K562 (cell line): Measurements from ENCODE around the gene USP48. TPM values are rescaled to one million over a fixed set of nuclear protein-coding genes. Genes with fewer than 3 reads are reported as not detected.

ENCODE experiments used
- BRCA1 ChIP-seq, 2 experiments: fragments of 450-650 bp in 1 of 2; sonication (generic) in 1 of 2; formaldehyde crosslinking in 1 of 2; IDR thresholded peaks; 2 replicates each; pipeline versions ENCODE4 v1.5.0 to v1.6.1; 2017 to 2020; ENCODE audit warnings: mild to moderate bottlenecking in 1 of 2, missing genetic modification reagents in 1 of 2
- CBX5 ChIP-seq: IDR thresholded peaks from 2 replicates; pipeline ENCODE4 v1.6.1; 2014; ENCODE audit warnings: low read depth, borderline replicate concordance
- CEBPG ChIP-seq, 3 experiments: fragments of 200-800 bp in 1 of 3; sonication (Bioruptor generic) in 1 of 3; sonication (generic) in 1 of 3; formaldehyde crosslinking in 1 of 3; IDR thresholded peaks in 2 of 3; conservative IDR thresholded peaks in 1 of 3; 2 replicates each; pipeline versions ENCODE4 v1.6.1 to v1.8.0; 2016 to 2022; ENCODE audit warnings: missing compliant biosample characterization in 2 of 3, missing genetic modification characterization in 2 of 3, mild to moderate bottlenecking in 1 of 3, missing genetic modification reagents in 1 of 3
- DNMT1 ChIP-seq: fragments of 450-650 bp; IDR thresholded peaks from 2 replicates; pipeline ENCODE4 v1.6.1; 2016; ENCODE audit warnings: antibody characterized with exemption, mild to moderate bottlenecking
- FUS ChIP-seq: fragments of 200-400 bp; formaldehyde crosslinking; optimal IDR thresholded peaks from 2 replicates; pipeline ENCODE3; 2017; ENCODE audit warnings: low read depth, low read length
- IRF2 ChIP-seq: sonication (generic); formaldehyde crosslinking; IDR thresholded peaks from 2 replicates; pipeline ENCODE4 v1.8.1; 2022; ENCODE audit warnings: mild to moderate bottlenecking, missing genetic modification reagents
- JUNB ChIP-seq: fragments of 450-650 bp; formaldehyde crosslinking; conservative IDR thresholded peaks from 2 replicates; pipeline ENCODE4 v1.4.0; 2020; ENCODE audit warnings: mild to moderate bottlenecking
- KAT7 ChIP-seq: sonication (generic); formaldehyde crosslinking; IDR thresholded peaks from 2 replicates; pipeline ENCODE4 v1.8.0; 2022; ENCODE audit warnings: missing genetic modification reagents, mild to moderate bottlenecking, borderline replicate concordance
- MYBL2 ChIP-seq, 2 experiments: fragments of 450-650 bp in 1 of 2; sonication (generic) in 1 of 2; formaldehyde crosslinking in 1 of 2; IDR thresholded peaks; 2 replicates each; pipeline versions ENCODE4 v1.6.1 to v1.8.1; 2017 to 2022; ENCODE audit warnings: borderline replicate concordance in 1 of 2, inconsistent platforms in 1 of 2, low read depth in 1 of 2, mild to moderate bottlenecking in 1 of 2, missing genetic modification reagents in 1 of 2, moderate library complexity in 1 of 2
- NCOA4 ChIP-seq: fragments of 450-650 bp; IDR thresholded peaks from 2 replicates; pipeline ENCODE4 v1.6.1; 2018; ENCODE audit warnings: mild to moderate bottlenecking; ENCODE audit not compliant: partially characterized antibody
- NFIX ChIP-seq: fragments of 250-450 bp; sonication (Bioruptor Pico); IDR thresholded peaks from 2 replicates; pipeline ENCODE4 v1.4.0; 2020; ENCODE audit warnings: low read depth, mild to moderate bottlenecking, moderate library complexity
- NONO ChIP-seq, 2 experiments: fragments of 200-400 bp in 1 of 2; fragments of 450-650 bp in 1 of 2; formaldehyde crosslinking in 1 of 2; IDR thresholded peaks; 2 replicates each; pipeline ENCODE4 v1.6.1; 2017; ENCODE audit warnings: low read depth in 2 of 2, mild to moderate bottlenecking in 2 of 2, moderate library complexity in 2 of 2, low read length in 1 of 2
- PHB2 ChIP-seq: fragments of 450-650 bp; IDR thresholded peaks from 2 replicates; pipeline ENCODE4 v1.6.1; 2017; ENCODE audit warnings: low read depth
- PHF8 ChIP-seq: fragments of 200-600 bp; sonication (generic); IDR thresholded peaks from 2 replicates; pipeline ENCODE4 v1.6.1; 2012; ENCODE audit warnings: mixed run types, mild to moderate bottlenecking, inconsistent platforms, low read length, moderate library complexity, borderline replicate concordance
- RBFOX2 ChIP-seq: fragments of 200-400 bp; formaldehyde crosslinking; IDR thresholded peaks from 2 replicates; pipeline ENCODE4 v1.6.1; 2017; ENCODE audit warnings: low read depth, mild to moderate bottlenecking, low read length, moderate library complexity
- RBM22 ChIP-seq: fragments of 200-400 bp; formaldehyde crosslinking; IDR thresholded peaks from 2 replicates; pipeline ENCODE4 v1.6.1; 2018; ENCODE audit warnings: low read length, low read depth; ENCODE audit not compliant: poor library complexity, severe bottlenecking
- RCOR1 ChIP-seq, 2 experiments: IDR thresholded peaks; 2 replicates each; pipeline ENCODE4 v1.6.1; 2012; ENCODE audit warnings: low read depth in 2 of 2, low read length in 2 of 2, borderline replicate concordance in 1 of 2, improper control_type of control experiment in 1 of 2
- SMC3 ChIP-seq: conservative IDR thresholded peaks from 2 replicates; pipeline ENCODE4 v1.6.1; 2011; ENCODE audit warnings: low read depth, low read length, improper control_type of control experiment; ENCODE audit not compliant: insufficient read depth
- SPI1 ChIP-seq: IDR thresholded peaks from 2 replicates; pipeline ENCODE4 v1.6.1; 2011; ENCODE audit warnings: low read depth, low read length, control low read depth, borderline replicate concordance
- TBP ChIP-seq: optimal IDR thresholded peaks from 2 replicates; pipeline ENCODE3; 2011; ENCODE audit warnings: low read depth, low read length, improper control_type of control experiment
- TEAD1 ChIP-seq, 2 experiments: fragments of 450-650 bp in 1 of 2; sonication (generic) in 1 of 2; formaldehyde crosslinking; IDR thresholded peaks; 2 replicates each; pipeline versions ENCODE4 v1.4.0 to v1.8.0; 2020 to 2022; ENCODE audit warnings: mild to moderate bottlenecking in 2 of 2, missing genetic modification reagents in 1 of 2
- ZFP36 ChIP-seq: fragments of 150-350 bp; IDR thresholded peaks from 2 replicates; pipeline ENCODE4 v1.6.1; 2018; ENCODE audit warnings: low read length, low read depth; ENCODE audit not compliant: partially characterized antibody
- ZNF133 ChIP-seq: fragments of 250-450 bp; sonication (Bioruptor Pico); IDR thresholded peaks from 2 replicates; pipeline ENCODE4 v1.4.0; 2020; ENCODE audit warnings: mild to moderate bottlenecking
- ZNF140 ChIP-seq: fragments of 250-450 bp; sonication (Bioruptor Pico); IDR thresholded peaks from 2 replicates; pipeline ENCODE4 v1.8.0; 2021; ENCODE audit warnings: moderate library complexity, mild to moderate bottlenecking, inconsistent platforms
- ZNF778 ChIP-seq: fragments of 450-650 bp; formaldehyde crosslinking; IDR thresholded peaks from 2 replicates; pipeline ENCODE4 v1.4.0; 2020; ENCODE audit warnings: mild to moderate bottlenecking, moderate library complexity
- polyA plus RNA-seq, 8 experiments: library from polyadenylated mRNA; depleted of rRNA in 4 of 8; stranded (reverse) in 5 of 8; unstranded in 3 of 8; fragments of >200 nt; fragmentation: Nextera tagmentation in 2 of 8; fragmentation: Illumina TruSeq in 1 of 8; extraction: Ambion mirVana in 2 of 8; extraction: Trizol in 1 of 8; gene quantifications; 2 replicates each; pipeline versions ENCODE4 v1.2.1 to v1.2.3, GENCODE V29; 2011 to 2014; ENCODE audit warnings: inconsistent platforms in 1 of 8, missing spikeins in 1 of 8
- total RNA-seq, 7 experiments: library from RNA; depleted of rRNA in 6 of 7; stranded (reverse); fragments of >200 nt in 6 of 7; fragmentation: Illumina TruSeq in 2 of 7; extraction: Trizol in 2 of 7; gene quantifications; 2 replicates each; pipeline versions ENCODE4 v1.2.1 to v1.2.3, GENCODE V29; 2011 to 2021; ENCODE audit warnings: low replicate concordance in 1 of 7
- TF ChIP-seq, protein P1 (sequence below): IDR thresholded peaks from 2 replicates; pipeline ENCODE4 v1.6.1; 2011; ENCODE audit warnings: borderline replicate concordance, low read depth, mild to moderate bottlenecking, moderate library complexity, low read length; ENCODE audit not compliant: insufficient read depth, poor library complexity, severe bottlenecking

USP48 gene
- total and polyA plus RNA-seq, 9 of the 15 experiments (the other 6 are each of a cell fraction or from before 2014, with no cell fraction given), result 23.3 to 123 (median 106) TPM

DNA sequence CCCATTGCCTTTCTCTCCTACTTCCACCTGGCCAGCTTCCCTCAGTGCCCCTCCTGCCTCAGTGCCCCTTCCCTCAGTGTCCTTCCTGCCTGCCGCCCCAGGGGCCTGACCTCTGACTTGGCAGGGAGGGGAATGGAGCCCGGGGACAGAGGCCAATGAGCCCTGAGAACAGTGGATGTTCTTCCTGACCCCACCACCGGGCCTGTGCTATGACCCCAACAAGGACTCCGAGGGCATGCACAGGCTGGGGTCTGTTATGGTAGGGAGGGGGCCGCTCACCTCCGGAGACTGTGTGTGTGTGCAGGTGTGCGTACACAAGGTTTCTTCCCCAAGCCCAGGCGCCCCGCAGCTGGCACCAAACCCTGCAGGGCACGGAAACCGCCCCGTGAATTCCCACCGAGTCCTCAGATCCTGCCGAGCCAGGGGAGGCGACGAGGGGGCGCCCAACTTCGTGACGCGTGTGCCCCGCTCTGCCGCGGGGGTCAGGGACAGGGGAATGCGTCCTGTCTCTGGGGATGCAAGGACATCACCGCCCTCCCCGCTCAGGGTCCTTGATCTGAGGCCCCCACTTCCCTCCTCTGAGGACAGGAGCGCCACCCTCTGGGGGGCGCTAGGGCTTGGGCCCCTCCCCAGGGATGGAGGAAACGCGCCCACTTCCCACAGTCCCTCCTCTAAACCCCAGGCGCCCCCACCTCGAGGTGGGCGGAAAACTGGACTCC, 114.6 kb downstream of the USP48 start (continued):
- TF ChIP-seq RBFOX2 (no peak), SPI1 (peak; percentile 54; the same call in 1 of the 2 replicates), PHF8 (no peak), JUNB (CRISPR knock-in tag) (no peak), FUS (no peak), TEAD1 (CRISPR knock-in tag; IDR thresholded peaks at IDR 0.05) (0 out of 4 replicates have a peak, but pooled peaks of 1 of the 2 experiments have one; percentile 31), NCOA4 (no peak), DNMT1 (no peak), NONO (IDR thresholded peaks at IDR 0.05; ENCODE audit: low read depth in 2 of 2, low read length in 1 of 2) (no peak), TBP (no peak), ZNF140 (CRISPR knock-in tag) (no peak), CBX5 (no peak), RCOR1 (IDR thresholded peaks at IDR 0.05; ENCODE audit: borderline replicate concordance in 1 of 2, low read depth in 2 of 2, low read length in 2 of 2) (peak in 1 of 2 experiments; percentile 45; a peak in 1 of 4 replicates), NFIX (no peak), ZNF133 (CRISPR knock-in tag) (no peak), ZNF778 (CRISPR knock-in tag) (no peak), CEBPG (CRISPR knock-in tag; IDR thresholded peaks at IDR 0.05) (no peak), CEBPG (tag; conservative IDR thresholded peaks at IDR 0.05 in 1 of 2, IDR thresholded peaks at IDR 0.05 in 1 of 2) (no peak), BRCA1 (IDR thresholded peaks at IDR 0.05) (no peak), BRCA1 (CRISPR knock-in tag; IDR thresholded peaks at IDR 0.05) (0 out of 2 replicates have a peak, but pooled peaks have one; percentile 21), RBM22 (peak; percentile 76), KAT7 (CRISPR knock-in tag) (0 out of 2 replicates have a peak, but pooled peaks have one; percentile 13), ZFP36 (no peak), SMC3 (no peak), MYBL2 (IDR thresholded peaks at IDR 0.05; ENCODE audit: low read depth) (no peak), MYBL2 (CRISPR knock-in tag; IDR thresholded peaks at IDR 0.05; ENCODE audit: borderline replicate concordance) (peak; percentile 71; the same call in 1 of the 2 replicates), IRF2 (CRISPR knock-in tag) (no peak), PHB2 (no peak)
- TF ChIP-seq, protein P1, sequence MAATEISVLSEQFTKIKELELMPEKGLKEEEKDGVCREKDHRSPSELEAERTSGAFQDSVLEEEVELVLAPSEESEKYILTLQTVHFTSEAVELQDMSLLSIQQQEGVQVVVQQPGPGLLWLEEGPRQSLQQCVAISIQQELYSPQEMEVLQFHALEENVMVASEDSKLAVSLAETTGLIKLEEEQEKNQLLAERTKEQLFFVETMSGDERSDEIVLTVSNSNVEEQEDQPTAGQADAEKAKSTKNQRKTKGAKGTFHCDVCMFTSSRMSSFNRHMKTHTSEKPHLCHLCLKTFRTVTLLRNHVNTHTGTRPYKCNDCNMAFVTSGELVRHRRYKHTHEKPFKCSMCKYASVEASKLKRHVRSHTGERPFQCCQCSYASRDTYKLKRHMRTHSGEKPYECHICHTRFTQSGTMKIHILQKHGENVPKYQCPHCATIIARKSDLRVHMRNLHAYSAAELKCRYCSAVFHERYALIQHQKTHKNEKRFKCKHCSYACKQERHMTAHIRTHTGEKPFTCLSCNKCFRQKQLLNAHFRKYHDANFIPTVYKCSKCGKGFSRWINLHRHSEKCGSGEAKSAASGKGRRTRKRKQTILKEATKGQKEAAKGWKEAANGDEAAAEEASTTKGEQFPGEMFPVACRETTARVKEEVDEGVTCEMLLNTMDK, result peak; percentile 78
